ENCODE data around the gene CCDC126. TPM values are rescaled to one million over a fixed set of nuclear protein-coding genes. Genes with fewer than 3 reads are reported as not detected.
A peak's percentile ranks its signal among the peaks of the same experiment; 100 is the strongest.
"Not testable (repeated sequence)": the region's sequence is repeated elsewhere in the genome, so short reads cannot be mapped to it uniquely, and the experiment has no call there.

Gene CCDC126
- polyA plus RNA-seq, 4 donors = 11.2 to 22.9 (median 18.1) TPM

DNA sequence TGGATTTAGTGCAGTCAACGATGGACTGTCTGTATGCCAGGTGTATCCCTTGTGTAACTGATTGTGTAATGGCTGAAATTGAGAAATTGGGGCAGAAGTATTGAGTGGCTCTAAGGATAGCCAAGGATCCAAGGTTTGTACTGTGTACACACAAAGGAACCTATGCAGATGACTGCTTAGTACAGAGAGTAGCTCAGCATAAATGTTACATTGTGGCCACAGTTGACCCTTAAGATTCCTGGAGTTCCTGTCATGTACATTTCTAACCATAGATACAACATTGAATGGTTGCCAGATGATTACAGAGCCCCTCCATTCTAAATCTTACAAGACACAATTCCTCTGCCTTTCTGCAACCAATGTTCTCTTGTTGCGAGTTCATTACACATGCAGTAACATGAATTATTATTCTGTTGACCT, 25.3 kb downstream of the CCDC126 start:
- DNase-seq (ENCODE audit: low read depth in 4 of 4, low spot score in 3 of 4) = no peak

DNA sequence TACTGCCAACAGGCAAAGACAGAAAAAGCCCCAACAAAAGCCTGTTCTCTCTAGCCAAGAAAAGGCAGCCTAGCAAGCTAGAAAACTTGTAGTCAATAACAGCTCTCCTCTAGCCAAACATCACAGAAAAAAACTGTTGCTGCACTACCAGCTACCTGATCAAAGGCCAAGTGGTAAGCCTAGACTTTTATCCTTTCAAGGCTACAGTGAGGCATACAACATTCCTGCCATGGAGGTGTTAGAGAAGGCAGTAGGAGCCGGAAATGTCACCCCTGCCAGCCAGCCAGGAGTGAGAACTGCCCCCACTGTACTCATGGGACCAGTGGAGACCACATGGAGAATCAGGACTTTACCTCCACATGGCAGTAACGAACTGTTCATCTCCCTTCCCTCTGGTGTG, 31.2 kb downstream of the CCDC126 start:
- DNase-seq (ENCODE audit: low read depth in 4 of 4, low spot score in 3 of 4) = no peak

DNA sequence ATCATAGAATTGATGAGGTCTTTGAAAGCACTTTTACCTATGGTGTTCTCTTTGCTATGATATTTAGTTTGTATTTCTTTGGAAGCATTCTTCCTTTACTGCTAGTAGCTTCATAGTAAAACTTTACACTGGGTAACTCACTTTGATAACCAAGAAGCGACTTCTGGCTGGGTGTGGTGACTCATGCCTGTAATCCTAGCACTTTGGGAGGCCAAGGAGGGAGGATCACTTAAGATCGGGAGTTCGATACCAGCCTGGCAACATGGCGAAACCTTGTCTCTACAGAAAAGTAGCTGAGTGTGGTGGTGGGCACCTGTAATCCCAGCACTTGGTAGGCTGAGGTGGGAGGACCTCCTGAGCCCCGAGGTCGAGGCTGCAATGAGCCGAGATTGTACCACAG, 36.2 kb downstream of the CCDC126 start:
- DNase-seq (ENCODE audit: low read depth in 4 of 4, low spot score in 3 of 4) = no peak

DNA sequence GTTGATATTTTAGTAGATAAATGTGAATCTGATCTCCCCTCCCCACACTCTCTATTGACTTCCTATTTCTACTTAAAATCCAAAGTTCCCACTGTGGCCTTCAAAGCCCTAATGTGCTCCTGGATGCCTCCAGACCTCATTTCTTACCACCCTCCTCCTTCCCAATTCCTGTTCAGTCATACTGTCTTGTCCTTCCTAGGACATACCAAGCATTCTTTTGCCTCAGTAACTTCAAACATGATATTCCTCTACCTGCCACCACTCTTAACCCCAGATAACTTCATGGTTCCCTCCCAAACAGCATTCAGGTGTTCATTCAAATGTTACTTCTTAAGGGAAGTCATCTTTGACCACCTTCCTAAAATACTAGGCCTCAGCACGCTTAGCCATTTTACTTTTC, 48.6 kb downstream of the CCDC126 start:
- DNase-seq (ENCODE audit: low read depth in 4 of 4, low spot score in 3 of 4) = no peak

DNA sequence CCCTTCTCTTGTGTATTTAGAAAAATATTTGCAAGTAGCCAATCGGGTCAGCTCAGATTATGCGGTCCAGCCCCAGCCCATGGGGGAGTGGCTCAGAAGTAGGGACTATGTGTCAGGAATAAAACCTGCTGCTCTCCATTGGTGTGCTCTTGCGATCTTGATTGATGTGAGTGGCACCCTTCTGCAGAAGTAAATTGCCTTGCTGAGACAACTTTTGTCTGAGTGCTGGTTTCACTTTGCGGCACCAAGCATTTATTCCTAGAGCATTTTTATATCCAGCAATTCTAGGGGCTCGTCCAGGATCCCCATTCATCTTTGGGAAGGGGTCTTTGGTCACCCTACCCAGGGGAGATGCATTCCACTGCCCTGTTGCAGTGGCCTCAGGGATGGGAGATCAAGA, 56.8 kb downstream of the CCDC126 start:
- no peak for DNase-seq (ENCODE audit: low read depth in 4 of 4, low spot score in 3 of 4)

DNA sequence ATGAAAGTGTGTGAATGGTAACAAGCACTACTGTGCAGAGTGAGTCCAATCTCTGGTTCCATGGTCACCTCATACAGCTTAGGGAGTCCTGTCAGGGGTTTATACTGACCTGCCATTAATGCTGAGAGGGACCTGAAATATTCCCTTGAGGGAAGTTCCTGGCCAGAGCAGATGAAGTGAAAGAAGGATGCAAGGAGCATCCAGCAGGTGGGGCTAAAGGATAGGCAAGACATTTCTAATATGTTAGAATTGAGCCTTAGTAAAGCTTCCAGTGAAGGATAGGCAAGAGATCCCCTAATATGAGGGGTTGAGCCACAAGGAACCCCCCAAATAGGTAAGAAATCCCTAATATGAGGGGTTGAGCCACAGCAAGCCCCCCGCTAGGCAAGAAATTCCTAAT, 57.3 kb downstream of the CCDC126 start:
- DNase-seq (ENCODE audit: low read depth in 4 of 4, low spot score in 3 of 4) = no peak

DNA sequence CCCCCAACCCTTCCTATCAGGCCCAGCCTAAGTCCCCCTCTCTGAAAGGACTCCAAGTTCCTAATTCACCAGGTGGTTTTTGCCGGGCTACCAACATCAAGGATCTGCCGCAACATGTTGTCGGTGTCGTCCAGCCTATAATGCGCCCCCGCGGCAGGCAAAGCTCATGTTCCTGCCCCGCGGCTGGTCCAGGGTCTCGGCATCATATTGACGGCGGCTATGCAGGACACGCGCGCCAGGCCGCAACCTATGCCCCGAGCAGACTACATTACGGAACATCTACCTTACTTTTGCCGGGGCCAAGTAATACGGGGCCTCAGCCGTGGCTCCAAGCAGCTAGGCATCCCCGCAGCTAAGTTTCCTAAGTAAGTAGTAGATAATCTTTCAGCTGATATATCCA, 58.3 kb downstream of the CCDC126 start:
- DNase-seq (ENCODE audit: low read depth in 4 of 4, low spot score in 3 of 4) = no peak

DNA sequence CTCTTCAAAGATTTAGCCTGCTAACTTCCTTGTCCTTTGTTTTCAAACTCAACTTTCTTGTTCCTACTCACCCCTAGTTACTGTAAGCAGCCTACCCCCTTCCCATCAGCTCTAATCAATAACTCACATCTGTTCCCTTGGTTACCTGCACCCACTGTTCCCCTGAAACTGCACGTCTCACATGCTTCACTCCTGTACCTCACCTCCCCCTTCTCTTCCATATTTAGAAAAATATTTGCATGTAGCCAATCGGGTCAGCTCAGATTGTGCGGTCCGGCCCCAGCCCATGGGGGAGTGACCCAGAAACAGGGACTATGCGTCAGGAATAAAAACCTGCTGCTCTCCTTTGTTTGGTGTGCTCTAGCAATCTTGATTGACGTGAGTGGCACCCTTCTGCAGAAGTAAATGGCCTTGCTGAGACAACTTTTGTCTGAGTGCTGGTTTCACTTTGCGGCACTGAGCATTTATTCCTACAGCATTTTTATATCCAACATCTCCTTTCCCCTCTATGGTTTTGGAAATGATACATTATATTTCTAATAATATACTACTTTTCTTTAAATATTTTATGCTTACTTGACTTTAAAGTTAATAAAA, 61.7 kb downstream of the CCDC126 start:
- DNase-seq (ENCODE audit: low read depth in 4 of 4, low spot score in 3 of 4) = no peak

DNA sequence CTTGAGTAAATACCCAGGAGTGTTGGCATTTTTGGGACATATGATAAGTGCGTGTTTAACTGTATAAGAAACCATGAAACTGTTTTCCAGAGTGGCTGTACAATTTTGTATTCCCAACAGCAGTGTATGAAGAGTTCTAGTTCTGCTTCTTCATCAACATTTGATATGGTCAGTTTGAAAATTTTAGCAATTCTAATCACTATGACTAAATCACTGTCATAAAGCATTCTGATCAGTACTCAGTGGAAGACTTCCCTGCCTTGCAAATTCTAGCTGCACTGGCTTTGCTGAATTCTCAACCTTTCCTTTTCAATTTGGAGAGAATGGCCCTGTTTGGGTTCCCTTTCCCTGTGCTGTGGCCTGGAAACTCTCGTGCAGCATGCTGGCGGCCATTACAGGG, 64.2 kb downstream of the CCDC126 start:
- DNase-seq (ENCODE audit: low read depth in 4 of 4, low spot score in 3 of 4) = no peak

DNA sequence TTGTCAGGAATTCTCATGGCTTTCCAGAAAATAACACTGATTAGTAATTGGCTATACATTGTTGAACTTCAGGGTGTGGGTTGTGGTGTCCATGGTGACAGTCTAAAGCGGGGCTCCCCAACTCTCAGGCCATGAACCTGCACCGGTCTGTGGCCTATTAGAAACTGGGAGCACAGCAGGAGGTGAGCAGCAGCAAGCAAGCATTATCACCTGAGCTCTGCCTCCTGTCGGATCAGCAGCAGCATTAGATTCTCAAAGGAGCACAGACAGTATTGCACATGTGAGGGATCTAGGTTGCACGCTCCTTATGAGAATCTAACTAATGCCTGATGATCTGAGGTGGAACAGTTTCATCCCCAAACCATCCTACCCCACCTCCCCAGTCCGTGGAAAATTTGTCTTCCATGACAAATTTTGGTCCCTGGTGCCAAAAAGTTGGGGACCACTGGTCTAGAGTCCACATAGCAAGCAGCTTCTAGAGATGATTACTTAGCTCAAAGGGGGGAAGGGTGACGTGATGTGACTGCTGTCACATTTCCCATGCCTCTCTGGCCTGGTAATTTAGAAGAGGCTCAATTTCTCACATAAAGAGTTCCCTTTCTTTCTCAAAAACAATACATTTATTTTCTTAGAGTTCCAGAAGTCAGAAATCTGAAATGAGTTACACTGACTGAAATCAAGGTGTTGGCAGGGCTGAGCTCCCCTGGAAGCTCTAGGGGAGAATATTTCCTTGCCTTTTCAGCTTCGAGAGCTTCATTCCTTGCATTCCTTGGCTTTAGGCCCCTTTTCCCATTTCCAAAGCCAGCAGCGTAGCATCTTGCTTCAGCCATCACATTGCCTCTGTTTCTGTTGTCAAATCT, 65.2 kb downstream of the CCDC126 start:
- DNase-seq (ENCODE audit: low read depth in 4 of 4, low spot score in 3 of 4) = no peak

DNA sequence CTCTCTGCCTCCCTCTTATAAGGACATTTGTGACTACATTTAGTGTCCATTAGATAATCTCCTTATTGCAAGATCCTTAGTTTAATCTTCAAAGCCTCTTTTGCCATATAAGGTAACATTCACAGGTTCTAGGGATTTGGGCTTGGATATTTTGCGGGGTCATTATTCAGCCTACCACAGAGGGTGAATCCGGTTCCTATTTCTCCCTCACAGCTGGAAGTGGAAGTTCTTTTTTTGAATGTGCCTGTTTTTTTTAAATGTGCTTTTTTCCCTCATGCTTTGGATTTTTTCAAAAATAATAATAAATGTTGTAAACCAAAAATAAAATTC, 65.8 kb downstream of the CCDC126 start:
- DNase-seq (ENCODE audit: low read depth in 4 of 4, low spot score in 3 of 4) = no peak

DNA sequence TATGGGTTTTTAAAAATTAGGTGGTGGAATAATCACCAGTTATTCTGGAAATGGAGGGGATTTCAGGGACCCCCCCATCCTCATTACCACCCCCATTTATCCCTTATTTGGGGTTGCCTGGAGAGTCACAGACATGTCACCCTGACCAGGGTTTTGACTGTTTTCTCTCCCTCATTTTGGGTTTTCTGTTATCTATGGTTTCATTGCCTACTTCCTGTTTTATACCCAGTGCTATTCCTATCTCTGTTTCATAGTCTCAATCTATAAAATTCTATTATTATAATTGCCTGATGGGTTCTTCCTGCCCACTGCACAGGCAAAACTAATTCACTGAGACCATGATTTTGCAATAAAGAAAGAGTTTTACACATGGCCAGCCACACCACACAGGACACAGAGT, 66.9 kb downstream of the CCDC126 start:
- no peak for DNase-seq (ENCODE audit: low read depth in 4 of 4, low spot score in 3 of 4)

DNA sequence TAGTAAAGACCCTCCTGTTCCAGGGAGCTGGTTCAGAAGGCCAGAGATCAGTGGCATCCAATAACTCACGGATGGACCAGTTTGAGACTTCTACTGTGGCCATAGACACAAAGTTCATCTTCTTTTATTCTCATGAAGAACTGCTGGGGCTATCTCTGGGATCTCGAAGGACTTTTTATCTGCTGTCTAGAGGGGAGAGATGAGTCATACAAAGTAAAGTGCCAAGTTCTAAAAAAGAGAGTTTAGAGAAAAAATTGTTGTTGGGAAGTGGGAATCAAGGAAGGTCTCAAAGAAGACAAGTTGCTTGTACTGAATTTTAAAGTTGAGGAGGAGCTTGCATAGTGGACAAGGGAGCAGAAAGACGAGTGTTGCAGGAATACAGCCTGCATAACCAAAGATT, 74.9 kb downstream of the CCDC126 start:
- no peak for DNase-seq (ENCODE audit: low read depth in 4 of 4, low spot score in 3 of 4)

DNA sequence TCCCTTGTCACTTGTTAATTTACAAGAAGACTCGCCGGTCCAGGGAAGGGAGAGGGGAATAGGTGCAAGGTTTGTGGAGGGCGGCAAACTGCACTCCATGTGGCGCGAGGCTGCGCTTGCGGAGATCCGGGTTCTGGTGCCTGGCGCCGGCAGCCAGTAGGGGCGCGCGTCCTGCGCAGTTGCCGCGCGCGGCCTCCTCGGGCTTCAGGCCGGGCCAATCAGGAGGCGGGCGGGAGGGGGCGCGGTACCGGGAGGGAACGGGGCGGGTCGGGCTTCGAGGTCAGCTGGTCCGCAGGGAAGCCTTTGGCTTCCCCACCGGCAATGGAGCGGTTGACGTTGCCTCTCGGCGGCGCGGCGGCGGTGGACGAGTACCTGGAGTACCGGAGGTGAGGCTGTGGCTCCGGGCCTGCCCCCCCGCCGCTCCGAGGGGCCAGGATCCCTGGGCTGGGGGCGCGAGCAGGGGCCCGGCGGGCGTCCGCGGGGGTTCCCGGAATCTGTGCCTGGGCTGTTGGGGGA, 82.8 kb downstream of the CCDC126 start, which contains the start of gene FAM221A:
Gene FAM221A, plus strand, starts transcription at position 302 of the 516 bp plus-strand sequence. Its CDS starts 20 bp downstream, at position 322.
- peak; percentile 55 to 67 (median 63) for DNase-seq (ENCODE audit: low read depth in 4 of 4, low spot score in 3 of 4)

DNA sequence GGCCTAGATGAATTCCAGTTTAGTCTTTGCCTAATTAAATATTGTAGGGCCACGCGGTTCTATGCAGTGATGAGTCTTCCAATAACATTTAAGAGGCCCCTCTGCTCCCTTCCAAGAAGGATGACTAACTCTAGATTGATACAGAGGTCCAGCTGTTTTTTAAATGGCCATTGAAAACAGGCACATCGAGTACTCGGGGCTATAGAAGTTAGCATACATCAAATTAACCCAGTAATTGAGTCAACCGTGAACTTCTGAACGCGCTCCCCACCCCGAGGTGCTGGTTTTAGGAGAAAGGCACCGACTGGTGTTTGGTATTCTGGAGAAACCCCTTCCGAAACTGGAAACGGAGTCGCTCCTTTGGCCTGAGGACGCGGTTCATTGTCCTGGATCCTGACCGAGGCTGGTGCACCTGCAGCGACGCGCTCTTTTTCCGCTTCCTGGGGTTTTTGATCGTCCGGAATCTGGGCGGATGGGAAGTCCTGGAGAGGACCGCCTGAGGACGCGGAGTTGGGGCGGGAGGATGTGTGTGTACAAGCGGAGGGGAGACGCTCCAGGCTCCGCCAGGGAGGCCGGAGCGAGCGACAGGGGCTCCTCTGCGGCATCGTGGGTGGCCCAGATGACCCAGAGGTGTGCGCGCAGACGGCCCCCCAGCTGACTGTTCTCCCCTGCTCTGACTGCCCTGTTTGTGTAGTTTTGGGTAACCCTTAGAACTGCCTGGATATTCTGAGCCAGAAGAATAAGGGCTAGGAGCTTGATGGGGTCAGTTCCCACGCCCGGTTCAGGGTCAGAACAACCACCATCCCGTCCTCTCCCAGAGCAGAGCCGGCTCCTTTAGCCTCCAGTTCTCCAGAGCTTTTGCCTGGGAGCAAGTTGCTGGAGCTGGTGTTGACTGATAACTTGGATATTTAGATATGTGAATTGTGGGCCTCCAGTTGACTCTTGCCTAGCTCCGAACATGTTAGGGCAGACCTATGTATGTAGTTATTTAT, 83.5 kb downstream of the CCDC126 start:
- DNase-seq (ENCODE audit: low read depth in 4 of 4, low spot score in 3 of 4) = peak; percentile 51 to 75 (median 61)

DNA sequence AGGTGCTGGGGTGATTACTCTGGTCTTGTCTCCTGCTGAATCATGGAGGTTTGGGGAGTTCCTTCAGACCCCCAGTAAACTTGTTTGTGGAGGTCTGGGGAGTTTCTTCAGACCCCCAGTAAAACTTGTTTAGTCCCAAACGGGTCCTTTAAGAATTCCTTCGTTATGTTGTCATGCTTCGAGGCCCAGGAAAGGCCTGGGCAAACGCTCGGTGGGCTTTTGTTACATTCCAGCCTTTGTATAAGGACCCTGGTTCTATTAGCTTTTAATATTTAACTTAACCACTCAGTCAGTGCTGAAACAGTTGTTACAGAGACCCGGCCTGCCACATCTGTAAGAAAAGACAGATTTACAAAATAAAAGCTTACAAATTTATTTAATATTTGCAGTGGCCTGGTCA, 86.9 kb downstream of the CCDC126 start:
- DNase-seq (ENCODE audit: low read depth in 4 of 4, low spot score in 3 of 4) = not testable (repeated sequence)

DNA sequence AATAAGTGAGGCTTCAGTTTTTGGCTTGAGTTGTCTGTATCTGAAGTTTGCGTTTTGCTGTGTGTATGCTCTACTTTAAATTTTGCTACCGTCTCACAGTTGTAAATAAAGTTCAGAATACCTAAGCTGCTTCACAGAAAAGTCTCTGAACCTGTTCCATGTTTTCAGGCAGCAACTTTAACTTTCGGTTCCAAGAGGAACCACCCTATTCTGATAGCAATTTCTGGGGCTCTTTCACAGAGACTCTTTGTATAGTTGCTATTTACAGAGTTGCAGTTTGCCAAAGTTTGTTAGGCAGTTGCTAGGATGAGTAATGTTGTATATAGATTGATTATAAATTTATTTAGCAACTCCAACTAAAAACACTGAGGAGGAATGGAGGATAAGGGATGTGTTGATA, 88.5 kb downstream of the CCDC126 start:
- DNase-seq (ENCODE audit: low read depth in 4 of 4, low spot score in 3 of 4) = no peak

DNA sequence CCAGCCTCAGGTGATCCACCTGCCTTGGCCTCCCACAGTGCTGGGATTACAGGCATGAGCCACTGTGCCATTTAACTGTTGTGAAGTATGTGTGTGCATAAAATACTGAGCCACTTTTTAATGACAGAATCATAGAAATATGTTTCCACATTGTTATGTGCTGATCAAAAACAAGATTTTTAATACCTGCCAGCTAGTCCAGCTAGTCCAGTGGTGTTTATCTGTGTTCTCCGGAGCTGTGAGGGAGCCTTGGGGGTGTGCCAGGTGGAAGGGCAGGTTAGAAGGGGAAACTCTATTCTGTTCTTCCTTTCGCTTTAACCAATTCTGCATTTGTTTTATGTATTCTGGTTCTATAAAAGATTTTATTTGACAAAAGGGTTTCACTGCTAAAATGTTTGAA, 89.8 kb downstream of the CCDC126 start:
- DNase-seq (ENCODE audit: low read depth in 4 of 4, low spot score in 3 of 4) = no peak

DNA sequence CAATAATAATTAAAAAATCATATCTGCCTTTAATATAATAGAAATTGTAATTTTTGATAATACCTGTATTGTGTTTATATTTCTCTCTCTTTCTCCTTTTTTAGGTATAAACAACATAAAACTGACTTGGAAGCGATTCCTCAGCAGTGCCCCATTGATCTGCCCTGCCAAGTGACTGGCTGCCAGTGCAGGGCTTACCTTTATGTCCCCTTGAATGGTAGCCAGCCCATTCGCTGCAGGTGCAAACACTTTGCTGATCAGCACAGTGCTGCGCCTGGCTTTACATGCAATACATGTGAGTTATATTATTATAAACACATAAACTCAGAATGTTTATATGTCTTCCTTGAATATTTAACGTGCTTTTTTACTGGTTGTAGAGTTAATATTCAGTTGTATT, 92.0 kb downstream of the CCDC126 start:
- DNase-seq (ENCODE audit: low read depth in 4 of 4, low spot score in 3 of 4) = no peak

DNA sequence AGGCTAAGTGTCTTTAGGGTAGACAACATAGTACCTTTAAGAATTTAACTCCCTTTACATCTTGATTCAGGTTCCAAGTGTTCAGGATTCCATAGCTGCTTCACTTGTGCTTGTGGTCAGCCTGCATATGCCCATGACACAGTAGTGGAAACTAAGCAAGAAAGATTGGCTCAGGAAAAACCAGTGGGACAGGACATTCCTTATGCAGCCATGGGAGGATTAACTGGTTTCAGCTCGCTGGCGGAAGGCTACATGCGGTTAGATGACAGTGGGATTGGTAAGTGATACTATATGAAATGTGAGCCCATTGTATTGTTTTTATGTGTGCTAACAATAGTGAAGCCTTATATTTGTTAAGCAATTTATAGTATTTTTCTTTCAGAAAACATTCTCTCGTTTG, 94.1 kb downstream of the CCDC126 start:
- no peak for DNase-seq (ENCODE audit: low read depth in 4 of 4, low spot score in 3 of 4)

DNA sequence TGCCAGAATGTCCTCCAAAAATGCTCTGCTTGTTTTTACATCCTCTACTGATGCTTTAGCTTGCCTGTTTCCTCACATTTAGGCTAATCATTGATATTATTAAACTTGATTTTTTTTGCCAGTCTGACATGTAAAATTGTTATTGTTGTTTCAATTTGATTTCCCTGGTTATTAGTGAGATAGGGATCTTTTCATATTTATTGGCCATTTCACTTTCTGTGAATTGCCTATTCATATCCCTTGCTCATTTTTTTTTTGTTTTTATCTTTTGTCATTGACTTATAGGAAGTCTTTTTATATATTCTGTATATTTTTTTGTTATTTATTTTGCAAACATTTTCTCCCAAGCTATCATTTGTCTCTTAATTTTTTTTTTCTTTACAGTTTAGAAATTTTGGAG, 96.0 kb downstream of the CCDC126 start:
- DNase-seq (ENCODE audit: low read depth in 4 of 4, low spot score in 3 of 4) = no peak
